IPS-18c (cell line): ENCODE measurements around the gene DCUN1D2.
"Not testable (repeated sequence)": the region's sequence is repeated elsewhere in the genome, so short reads cannot be mapped to it uniquely, and the experiment has no call there.

Experiments
- H3K4me3 ChIP-seq: 2 replicates; pipeline ENCODE4 v1.7.0; 2013; ENCODE audit warnings: low read depth, mild to moderate bottlenecking, low read length, moderate library complexity; ENCODE audit not compliant: insufficient read depth
- H3K9me3 ChIP-seq: one replicate; pipeline ENCODE4 v1.6.1; 2013; ENCODE audit warnings: mild to moderate bottlenecking, low read length, moderate library complexity; ENCODE audit not compliant: control insufficient read depth, insufficient read depth

The DCUN1D2 gene

DNA sequence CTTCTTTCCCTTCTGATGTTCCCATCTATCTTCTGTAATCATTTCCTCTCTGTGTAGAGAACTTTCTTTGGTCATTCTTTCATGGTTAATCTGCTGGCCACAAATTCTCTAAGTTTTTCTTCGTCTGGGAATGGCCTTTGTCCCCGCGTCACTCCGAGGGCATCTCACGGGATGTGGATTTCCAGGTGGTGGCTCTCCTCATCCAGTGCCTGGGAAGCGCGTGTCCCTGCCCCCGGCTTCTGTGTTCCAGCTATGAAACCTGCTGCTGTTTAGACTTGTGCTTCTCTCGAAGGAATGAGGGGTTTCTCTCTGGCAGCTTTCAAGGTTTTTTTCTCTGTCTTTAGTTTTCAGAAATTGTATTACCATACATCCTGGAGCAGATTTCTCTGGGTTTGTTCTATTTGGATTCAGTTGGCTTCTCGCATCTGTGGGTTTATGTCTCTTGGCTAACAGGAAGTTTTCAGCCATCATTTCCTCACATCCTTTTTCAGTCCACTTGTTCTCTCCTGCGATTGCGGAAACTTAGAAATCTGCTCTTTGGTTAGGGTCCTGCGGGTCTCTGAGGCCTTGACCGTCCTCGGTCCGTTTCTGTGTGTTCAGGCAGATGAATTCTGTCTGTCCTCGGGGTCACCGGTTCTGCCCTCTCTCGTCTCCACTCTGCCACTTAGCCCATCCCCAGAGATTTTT is 36.9 kb upstream of the DCUN1D2 start:
- Histone ChIP-seq H3K9me3 (no peaks in the 10 kb centered on the region), H3K4me3 (no peak overlapping the region)

DNA sequence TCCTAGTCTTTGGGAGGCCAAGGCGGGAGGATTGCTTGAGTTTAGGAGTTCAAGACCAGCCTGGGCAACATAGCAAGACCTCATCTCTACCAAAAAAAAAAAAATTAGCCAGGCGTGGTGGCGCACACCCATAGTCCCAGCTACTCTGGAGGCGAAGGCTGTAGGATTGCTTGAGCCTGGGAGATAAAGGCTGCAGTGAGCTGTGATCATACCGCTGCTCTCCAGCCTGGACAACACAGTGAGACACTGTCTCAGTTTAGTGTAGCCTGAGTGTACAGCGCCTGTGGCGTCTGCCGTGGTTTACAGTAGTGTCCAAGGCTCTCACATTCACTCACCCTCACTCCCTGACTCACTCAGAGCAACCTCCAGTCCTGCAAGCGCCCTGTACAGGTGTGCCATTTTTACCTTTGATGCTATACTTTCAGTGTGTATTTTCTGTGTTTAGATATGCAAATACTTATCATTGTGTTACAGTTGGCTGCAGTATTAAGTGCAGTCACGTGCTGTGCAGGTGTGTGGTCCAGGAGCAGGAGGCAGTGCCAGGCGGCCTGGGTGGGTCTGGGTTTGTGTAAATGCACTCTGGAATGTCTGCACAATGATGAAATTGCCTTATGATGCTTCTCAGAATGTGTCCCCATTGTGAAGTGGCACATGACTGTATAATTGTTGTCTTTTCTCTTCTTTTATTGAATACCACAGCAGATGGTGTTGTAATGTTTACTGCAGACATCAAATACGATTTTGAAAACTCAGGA is 36.1 kb upstream of the DCUN1D2 start:
- Histone ChIP-seq H3K9me3 (no peaks in the 10 kb centered on the region), H3K4me3 (no peak overlapping the region)

DNA sequence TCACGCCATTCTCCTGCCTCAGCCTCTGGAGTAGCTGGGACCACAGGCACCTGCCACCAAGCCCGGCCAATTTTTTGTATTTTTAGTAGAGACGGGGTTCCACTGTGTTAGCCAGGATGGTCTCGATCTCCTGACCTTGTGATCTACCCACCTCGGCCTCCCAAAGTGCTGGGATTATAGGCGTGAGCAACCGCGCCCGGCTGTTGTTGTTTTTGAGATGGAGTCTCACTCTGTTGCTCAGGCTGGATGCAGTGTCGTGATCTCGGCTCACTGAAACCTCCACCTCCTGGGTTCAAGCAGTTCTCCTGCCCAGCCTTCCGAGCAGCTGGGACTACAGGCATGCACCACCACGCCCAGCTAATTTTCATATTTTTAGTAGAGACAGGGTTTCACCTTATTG is 31.9 kb upstream of the DCUN1D2 start:
- not testable (repeated sequence) for H3K9me3 ChIP-seq, H3K4me3 ChIP-seq

DNA sequence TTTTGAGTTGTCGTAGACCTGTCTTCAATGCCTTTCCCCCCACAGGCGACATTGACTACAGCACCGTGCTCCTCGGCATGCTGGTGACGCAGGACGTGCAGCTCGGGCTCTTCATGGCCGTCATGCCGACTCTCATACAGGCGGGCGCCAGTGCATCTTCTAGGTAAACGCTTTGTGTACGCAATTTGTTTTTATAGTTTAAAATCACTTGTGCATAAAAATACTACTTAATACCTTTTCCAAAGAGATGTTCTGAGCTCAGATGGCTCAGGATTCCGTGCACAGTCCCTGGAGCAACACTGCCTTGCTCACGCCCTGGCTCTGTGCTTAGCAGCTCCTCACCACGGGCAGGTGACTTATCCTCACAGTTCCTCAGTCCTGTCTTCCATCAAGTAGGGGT is 30.1 kb upstream of the DCUN1D2 start:
- Histone ChIP-seq H3K9me3 (no peaks in the 10 kb centered on the region), H3K4me3 (no peak overlapping the region)

DNA sequence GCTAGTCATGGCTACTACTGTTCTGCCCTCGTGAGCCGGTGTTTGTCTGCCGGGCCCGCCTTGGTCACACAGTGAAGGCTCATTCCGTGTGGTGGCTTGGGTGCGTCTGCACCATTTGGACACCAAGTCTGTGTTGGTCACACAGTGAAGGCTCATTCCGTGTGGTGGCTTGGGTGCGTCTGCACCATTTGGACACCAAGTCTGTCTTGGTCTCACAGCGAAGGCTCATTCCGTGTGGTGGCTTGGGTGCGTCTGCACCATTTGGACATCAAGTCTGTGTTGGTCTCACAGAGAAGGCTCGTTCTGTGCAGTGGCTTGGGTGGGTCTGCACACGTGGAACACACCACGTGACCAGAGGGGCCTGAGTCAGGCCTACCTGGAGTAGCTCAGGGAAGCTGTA is 29.0 kb upstream of the DCUN1D2 start:
- Histone ChIP-seq H3K4me3 (no peak overlapping the region), H3K9me3 (no peaks in the 10 kb centered on the region)

DNA sequence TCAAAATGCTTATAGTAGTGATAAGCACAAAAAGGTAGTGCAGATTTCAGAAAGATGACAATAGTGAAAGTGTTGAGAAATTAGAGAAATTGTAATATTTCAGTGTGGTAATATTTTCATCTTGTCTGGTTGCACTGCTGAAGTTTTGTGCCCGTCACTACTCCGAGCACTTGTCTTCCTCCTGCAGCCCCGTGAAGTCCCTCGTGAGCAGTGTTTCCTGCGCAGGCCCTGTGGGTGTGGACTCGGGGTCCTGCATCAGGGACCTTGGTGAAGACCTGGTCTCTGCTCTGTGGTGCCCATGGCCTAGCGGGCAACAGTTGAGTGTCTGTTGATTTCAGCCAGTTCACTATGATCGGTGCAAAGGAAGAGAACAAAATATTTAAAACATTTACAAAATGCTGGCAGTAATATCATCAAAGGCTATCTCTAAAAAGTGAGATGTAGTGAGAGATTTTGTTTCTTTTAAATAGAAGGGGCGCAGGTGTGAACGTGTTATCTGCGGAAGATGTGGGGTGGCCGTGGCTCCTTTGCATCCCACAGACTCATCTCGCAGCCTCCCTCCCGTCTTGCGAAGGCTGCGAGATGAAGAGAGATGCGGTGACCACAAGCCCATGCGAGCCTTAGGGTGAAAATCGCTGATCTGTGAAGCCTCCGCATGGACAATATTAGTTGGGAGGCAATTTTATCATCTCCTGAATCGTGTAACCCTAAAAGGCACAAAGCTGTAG is 27.7 kb upstream of the DCUN1D2 start:
- no peak overlapping the region for H3K4me3 ChIP-seq

DNA sequence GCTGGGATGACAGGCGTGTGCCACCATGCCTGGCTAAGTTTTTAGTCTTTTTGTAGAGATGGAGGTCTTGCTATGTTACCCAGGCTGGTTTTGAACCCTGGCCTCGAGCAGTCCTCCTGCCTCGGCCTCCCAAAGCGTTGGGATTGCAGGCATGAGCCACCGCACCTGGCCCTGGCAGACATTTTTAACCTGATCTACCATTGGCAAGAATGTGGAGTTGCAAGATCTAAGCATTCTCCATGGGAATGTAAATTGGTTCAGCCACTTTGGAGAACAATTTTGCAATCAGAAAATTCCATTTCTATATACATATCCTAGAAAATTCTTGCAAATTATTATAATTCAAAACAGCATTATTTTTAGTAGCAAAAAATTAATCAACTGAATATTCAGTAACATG is 24.3 kb upstream of the DCUN1D2 start:
- H3K4me3 ChIP-seq = no peak overlapping the region
- H3K9me3 ChIP-seq = no peaks in the 10 kb centered on the region

More for the DNA sequence above, 27.7 kb upstream of the DCUN1D2 start:
- no peaks in the 10 kb centered on the region for H3K9me3 ChIP-seq

DNA sequence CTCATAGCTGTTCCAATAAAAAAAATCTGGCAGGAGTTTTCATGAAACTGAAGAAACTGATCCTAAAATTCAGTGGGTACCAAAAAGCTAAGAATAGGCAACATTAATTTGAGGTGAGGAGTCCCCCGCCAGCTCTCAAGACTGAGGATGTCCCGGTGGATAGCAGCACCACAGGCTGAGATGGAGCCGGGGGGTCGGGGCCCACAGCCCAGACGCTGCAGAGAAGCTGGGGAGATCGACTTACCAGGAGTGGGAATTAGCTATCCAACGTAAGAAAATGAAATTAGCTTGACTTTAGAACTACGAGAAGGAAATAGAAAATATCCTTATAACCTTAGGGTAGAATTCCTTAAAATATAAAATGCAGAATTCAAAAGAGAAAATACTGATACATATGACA is 23.2 kb upstream of the DCUN1D2 start:
- Histone ChIP-seq H3K9me3 (no peaks in the 10 kb centered on the region), H3K4me3 (no peak overlapping the region)

DNA sequence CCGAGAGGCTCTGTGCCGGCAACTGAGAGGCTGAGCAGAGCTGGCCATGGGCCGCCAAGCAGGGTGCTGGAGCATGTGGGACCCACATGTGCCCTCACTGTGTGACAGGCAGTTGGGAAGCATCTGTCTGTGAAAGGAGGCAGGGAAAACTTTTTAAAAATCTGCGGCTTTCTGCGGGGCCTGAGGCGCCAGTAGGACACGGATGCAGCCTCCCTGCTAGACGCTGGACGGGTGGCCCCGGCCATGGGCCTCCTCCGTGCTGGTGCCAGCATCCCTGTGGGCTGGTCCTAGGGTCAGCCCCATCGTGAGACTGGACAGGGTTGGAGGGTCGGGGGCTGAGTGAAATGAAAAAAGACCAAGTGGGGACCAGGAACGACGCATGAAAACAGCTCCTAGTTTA is 20.9 kb upstream of the DCUN1D2 start:
- no peaks in the 10 kb centered on the region for H3K9me3 ChIP-seq
- H3K4me3 ChIP-seq = no peak overlapping the region

DNA sequence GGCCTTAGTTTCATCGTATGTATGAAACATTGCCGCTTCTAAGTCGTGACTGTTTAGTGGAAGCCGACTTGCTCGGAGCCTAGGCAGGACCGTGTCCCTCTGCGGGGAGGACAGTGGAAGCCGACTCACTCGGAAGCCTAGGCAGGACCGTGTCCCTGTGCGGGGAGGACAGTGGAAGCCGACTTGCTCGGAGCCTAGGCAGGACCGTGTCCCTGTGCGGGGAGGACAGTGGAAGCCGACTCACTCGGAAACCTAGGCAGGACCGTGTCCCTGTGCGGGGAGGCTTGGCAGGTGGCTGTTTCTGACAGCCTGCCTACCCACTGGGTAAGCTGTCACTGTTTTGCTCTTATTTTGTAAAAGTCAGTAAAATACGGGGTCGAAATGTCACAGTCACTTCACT is 20.4 kb upstream of the DCUN1D2 start:
- Histone ChIP-seq H3K4me3 (no peak overlapping the region), H3K9me3 (no peaks in the 10 kb centered on the region)

DNA sequence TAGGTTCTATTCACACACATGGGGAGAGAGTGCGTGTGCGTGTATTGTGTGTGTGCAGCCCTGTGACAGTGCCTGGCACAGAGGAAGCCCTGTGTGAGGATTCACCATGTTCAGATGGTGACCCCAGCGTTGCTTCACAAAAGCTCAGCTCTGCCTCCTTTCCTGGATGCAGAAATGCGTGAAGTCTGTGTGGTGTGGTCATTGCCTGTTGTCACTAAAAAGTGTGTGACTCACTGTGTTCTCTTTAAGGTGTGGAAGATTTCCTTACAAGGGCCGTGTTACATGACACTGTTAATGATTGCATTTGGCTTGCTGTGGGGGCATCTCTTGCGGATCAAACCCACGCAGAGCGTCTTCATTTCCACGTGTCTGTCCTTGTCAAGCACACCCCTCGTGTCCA is 19.5 kb upstream of the DCUN1D2 start:
- Histone ChIP-seq H3K9me3 (no peaks in the 10 kb centered on the region), H3K4me3 (no peak overlapping the region)

DNA sequence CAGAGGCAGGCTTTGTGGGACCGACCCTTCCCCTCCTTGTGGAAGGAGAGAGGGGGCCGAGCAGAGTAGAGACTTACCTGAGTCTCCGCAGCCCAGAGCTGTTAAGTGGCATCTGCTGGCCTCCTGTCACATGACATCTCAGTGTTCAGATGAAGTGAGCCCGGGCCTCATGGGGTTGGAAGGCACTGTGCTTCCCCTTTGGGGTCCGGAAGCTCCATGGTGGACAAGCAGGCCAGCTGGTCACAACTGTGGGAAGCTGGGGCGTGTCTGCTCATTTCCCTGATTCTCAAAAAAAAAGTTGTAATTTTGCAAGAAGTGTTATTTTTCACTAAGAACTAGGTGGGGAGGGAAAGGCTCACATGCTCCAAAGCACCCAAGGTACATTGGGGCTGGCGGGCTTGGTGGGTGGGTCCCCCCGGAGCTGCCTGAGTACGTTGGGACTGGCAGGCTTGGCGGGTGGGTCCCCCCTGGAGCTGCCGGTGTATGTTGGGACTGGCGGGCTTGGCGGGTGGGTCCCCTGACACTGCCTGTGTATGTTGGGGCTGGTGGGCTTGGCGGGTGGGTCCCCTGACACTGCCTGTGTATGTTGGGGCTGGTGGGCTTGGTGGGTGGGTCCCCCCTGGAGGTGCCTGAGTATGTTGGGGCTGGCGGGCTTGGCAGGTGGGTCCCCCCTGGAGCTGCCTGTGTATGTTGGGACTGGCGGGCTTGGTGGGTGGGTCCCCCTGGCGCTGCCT is 18.2 kb upstream of the DCUN1D2 start:
- H3K9me3 ChIP-seq = no peaks in the 10 kb centered on the region

DNA sequence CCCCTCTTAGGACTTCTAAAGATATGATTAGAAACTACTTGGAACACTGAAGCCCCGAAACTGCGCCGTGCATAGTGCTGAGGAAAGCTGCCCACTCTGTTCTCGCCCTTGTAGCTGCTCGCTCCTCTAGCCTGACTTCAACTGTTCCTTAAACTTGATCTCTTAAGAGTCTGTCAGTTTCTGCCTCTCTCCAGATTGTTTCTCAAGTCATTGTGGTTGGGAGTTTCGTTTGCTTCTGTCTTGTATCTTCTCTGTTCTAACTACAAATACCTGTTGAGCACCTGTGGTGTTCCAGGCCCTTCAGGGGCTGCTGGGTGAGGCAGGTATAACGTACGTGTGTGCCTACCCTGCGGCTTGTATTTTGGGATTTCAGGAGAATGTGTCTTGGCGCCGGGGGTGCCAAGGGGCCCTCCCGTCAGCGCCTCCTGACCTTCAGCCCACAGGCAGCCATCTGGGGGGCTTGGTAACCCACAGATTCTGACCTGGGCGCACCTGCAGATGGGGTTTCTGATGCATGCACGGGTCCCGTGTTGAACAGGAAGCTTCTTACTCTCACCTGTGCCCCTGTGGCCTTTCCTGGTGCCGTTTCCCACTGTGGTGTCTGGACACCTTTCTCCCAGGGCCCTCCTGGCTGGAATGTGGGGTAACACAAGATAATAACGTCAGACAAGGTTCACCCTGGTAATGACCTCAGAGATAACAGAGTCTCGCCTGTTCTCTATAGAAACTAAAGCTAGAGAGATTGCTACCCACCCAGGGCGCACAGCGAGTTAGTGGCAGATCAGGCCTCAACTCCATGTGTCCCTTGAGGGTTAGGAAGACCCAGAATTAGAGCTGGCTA is 17.2 kb upstream of the DCUN1D2 start:
- H3K9me3 ChIP-seq = no peaks in the 10 kb centered on the region
- H3K4me3 ChIP-seq = no peak overlapping the region

More for the DNA sequence above, 18.2 kb upstream of the DCUN1D2 start:
- H3K4me3 ChIP-seq = no peak overlapping the region

DNA sequence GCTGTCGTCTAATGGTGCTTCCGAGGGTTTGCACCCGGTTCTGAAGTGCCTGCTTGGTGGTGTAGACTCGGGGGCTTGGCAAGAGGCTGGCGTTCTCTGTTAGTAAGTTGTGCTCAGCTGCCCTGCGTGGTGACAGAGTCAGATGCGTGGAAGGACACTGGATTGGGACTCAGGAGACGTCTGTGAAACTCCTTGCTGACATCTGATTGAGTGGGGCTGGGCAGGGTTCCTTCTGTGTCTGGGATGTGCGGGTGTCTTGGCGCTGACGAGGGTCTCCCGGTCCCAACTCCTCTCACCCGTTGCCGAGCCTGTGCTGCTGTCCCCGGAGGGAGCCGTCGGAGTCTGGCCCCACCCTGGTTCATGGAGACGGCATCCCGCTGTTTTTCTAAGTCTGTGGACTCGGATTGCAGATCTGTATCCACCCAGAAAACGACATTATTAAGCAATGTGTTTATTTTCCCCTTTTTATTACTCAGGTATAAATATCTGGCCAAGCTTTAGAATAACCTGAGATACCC is 16.4 kb upstream of the DCUN1D2 start:
- H3K4me3 ChIP-seq = no peak overlapping the region
- no peaks in the 10 kb centered on the region for H3K9me3 ChIP-seq

DNA sequence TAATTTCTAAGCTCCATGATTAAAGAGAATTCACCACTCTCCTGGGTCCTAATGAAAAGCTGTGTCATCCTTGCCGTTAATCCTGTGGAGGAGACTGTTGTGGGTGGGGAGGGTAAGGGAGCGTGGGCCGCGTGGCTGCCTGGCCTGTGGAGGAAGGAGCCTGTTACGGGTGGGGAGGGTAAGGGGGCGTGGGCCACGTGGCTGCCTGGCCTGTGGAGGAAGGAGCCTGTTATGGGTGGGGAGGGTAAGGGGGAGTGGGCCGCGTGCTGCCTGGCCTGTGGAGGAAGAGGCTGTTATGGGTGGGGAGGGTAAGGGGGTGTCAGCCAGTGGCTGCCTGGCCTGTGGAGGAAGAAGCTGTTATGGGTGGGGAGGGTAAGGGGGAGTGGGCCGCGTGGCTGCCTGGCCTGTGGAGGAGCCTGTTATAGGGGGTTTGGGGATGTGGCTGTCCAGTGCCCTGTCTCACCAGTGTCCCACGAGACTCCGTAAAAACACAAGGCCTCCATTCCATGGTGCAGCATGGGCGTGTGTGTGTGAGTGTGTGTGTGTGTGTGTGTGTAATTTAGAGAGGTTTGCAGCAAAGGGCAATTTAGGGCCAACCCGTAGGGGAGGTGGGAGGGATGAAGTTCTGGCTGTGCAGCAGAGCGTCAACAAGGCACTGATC is 15.6 kb upstream of the DCUN1D2 start:
- H3K4me3 ChIP-seq = no peak overlapping the region
- no peaks in the 10 kb centered on the region for H3K9me3 ChIP-seq

DNA sequence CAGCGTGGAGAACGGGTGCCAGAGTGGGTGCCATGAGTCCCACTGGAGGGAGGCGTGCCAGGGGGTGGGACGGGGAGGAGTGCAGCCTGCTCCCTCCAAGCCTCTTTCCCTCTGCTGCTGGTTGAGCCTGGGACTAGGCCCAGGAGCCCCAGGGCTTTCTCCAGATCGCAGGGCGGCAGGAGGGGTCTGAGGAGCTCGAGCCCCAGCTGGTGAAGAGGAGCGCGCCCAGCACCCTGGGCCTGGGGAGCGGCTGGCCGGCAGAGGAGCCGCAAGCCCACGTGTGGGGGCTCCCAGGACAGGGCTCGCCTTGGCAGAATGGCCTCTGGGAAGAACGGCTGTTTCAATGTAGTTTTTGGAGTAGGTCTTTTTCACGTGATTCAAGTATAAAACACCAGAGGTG is 12.2 kb upstream of the DCUN1D2 start:
- Histone ChIP-seq H3K4me3 (no peak overlapping the region), H3K9me3 (no peaks in the 10 kb centered on the region)
